Gastrocnemius medialis (tissue), 4 donors: ENCODE results near the gene CD248. TPM values are rescaled to one million over a fixed set of nuclear protein-coding genes. Genes with fewer than 3 reads are reported as not detected.

Experiments
- ATAC-seq, 2 donors: fragments of 150-250 bp; one replicate each; pipeline ENCODE4 v1.9.1; 2016
- DNase-seq, 2 donors: peaks; one replicate each; pipeline ENCODE4 v3.0.0-alpha.2; 2019
- H3K27ac ChIP-seq, 4 donors: fragments of 200-600 bp; sonication (generic); 1 replicate in 1 of 4; 2 replicates in 3 of 4; pipeline ENCODE4 v1.5.1; 2016 to 2018; ENCODE audit warnings: mild to moderate bottlenecking in 2 of 4, moderate library complexity in 1 of 4
- H3K27me3 ChIP-seq, 3 donors: fragments of 200-600 bp; sonication (generic) in 2 of 3; 1 replicate in 1 of 3; 2 replicates in 2 of 3; pipeline versions ENCODE4 v1.5.1 to v1.6.0; 2016 to 2019; ENCODE audit warnings: mild to moderate bottlenecking in 1 of 3, moderate library complexity in 1 of 3
- H3K36me3 ChIP-seq, 2 donors: fragments of 200-600 bp; sonication (generic) in 1 of 2; one replicate each; pipeline ENCODE4 v1.5.1; 2017 to 2018
- H3K4me1 ChIP-seq, 2 donors: fragments of 200-600 bp; sonication (generic) in 1 of 2; one replicate each; pipeline ENCODE4 v1.5.1; 2016 to 2017; ENCODE audit warnings: mild to moderate bottlenecking in 2 of 2
- H3K4me3 ChIP-seq, 4 donors: fragments of 200-600 bp; sonication (generic) in 3 of 4; 1 replicate in 1 of 4; 2 replicates in 3 of 4; pipeline ENCODE4 v1.5.1; 2016 to 2019; ENCODE audit warnings: mild to moderate bottlenecking in 2 of 4
- H3K9me3 ChIP-seq, 3 donors: fragments of 200-600 bp; sonication (generic) in 2 of 3; 1 replicate in 1 of 3; 2 replicates in 2 of 3; pipeline ENCODE4 v1.5.1; 2016 to 2019
- POLR2A ChIP-seq, 2 donors: fragments of 450-650 bp; IDR thresholded peaks; one replicate each; pipeline ENCODE4 v1.6.1; 2017; ENCODE audit warnings: antibody characterized with exemption in 2 of 2, mild to moderate bottlenecking in 2 of 2, moderate library complexity in 2 of 2
- in situ Hi-C, 4 donors: fragments of 200-750 bp; cut with MboI; loops; one replicate each; pipeline versions ENCODE4 v1.15.0 to v1.8.0; 2017; ENCODE audit warnings: low sequenced_read_pairs in 4 of 4
- intact Hi-C: fragments of 100-400 bp; cut with DNase I; formaldehyde crosslinking; loops from one replicate; pipeline ENCODE4 v1.15.1; 2023; ENCODE audit warnings: low total_unique reads
- total RNA-seq, 4 donors: library from RNA; depleted of rRNA; stranded (reverse); fragments of >200 nt; gene quantifications; one replicate each; pipeline versions ENCODE4 v1.1.0 to v1.2.3, GENCODE V29; 2016
- TF ChIP-seq, protein P1 (sequence below), 5 experiments: fragments of 450-650 bp in 3 of 5; fragments of 200-600 bp in 2 of 5; sonication (generic) in 2 of 5; IDR thresholded peaks in 4 of 5; conservative IDR thresholded peaks in 1 of 5; 1 replicate in 4 of 5; 2 replicates in 1 of 5; pipeline ENCODE4 v1.5.1; 2016 to 2019; ENCODE audit warnings: antibody characterized with exemption in 5 of 5, mild to moderate bottlenecking in 3 of 5, moderate library complexity in 3 of 5

CD248 gene
- total RNA-seq, 4 donors from 2014 or later: 0.46 to 4.6 (median 2.8) TPM

DNA sequence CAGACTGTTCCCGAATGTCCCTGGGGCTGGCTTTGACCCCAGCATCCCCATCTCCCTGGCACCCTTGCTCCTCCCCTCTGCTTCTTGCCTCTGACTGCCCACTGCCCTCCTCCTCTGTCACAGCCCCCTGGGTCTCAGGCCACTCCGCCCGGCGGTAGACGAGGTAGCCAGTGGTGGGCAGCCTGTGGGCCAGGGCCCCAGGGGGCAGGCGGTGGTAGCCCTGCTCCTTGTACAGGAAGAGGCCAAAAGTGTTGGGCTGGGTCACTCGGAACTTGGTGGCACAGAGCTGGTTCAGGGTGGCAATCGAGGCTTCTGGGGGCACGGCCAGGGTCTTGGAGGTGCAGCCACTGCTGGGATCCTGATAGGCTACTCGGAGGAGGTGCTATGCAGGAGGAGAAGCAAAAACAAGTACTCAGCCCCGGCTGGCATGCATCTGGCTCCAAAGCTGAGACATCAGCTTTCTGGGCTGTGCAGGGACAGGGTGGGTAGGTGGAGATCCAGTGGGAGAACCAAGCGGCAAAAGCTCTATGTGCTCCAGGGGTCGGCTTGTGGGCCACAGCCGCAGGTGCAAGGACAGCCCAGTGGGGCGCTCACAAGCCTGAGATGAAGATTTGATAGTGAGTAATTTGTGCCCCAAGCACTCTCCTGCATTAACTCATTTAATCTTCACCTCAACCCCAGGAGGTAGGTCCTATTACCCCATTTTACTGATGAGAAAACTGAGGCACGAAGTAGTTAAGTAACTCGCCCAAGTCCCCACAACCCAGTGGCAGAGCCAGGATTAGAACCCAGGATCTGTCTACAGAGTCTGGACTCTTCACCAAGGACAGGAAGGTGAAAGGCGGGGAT is 15.8 kb upstream of the CD248 start:
- DNase-seq: no peak
- in situ Hi-C loops (no loop called here), intact Hi-C loops (no loop called here)
- Histone ChIP-seq H3K27ac (no peak overlapping the region), H3K9me3 (no peaks in the 10 kb centered on the region), H3K4me1 (peaks cover 35 to 36% of the 10 kb centered on the region in 2 donors), H3K36me3 (no peaks in the 10 kb centered on the region), H3K27me3 (no peaks in the 10 kb centered on the region), H3K4me3 (no peak overlapping the region)
- TF ChIP-seq POLR2A (IDR thresholded peaks at IDR 0.05): no peak
- TF ChIP-seq, protein P1, sequence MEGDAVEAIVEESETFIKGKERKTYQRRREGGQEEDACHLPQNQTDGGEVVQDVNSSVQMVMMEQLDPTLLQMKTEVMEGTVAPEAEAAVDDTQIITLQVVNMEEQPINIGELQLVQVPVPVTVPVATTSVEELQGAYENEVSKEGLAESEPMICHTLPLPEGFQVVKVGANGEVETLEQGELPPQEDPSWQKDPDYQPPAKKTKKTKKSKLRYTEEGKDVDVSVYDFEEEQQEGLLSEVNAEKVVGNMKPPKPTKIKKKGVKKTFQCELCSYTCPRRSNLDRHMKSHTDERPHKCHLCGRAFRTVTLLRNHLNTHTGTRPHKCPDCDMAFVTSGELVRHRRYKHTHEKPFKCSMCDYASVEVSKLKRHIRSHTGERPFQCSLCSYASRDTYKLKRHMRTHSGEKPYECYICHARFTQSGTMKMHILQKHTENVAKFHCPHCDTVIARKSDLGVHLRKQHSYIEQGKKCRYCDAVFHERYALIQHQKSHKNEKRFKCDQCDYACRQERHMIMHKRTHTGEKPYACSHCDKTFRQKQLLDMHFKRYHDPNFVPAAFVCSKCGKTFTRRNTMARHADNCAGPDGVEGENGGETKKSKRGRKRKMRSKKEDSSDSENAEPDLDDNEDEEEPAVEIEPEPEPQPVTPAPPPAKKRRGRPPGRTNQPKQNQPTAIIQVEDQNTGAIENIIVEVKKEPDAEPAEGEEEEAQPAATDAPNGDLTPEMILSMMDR (IDR thresholded peaks at IDR 0.05 in 4 of 5, conservative IDR thresholded peaks at IDR 0.05 in 1 of 5): no peak
- ATAC-seq: no peak

DNA sequence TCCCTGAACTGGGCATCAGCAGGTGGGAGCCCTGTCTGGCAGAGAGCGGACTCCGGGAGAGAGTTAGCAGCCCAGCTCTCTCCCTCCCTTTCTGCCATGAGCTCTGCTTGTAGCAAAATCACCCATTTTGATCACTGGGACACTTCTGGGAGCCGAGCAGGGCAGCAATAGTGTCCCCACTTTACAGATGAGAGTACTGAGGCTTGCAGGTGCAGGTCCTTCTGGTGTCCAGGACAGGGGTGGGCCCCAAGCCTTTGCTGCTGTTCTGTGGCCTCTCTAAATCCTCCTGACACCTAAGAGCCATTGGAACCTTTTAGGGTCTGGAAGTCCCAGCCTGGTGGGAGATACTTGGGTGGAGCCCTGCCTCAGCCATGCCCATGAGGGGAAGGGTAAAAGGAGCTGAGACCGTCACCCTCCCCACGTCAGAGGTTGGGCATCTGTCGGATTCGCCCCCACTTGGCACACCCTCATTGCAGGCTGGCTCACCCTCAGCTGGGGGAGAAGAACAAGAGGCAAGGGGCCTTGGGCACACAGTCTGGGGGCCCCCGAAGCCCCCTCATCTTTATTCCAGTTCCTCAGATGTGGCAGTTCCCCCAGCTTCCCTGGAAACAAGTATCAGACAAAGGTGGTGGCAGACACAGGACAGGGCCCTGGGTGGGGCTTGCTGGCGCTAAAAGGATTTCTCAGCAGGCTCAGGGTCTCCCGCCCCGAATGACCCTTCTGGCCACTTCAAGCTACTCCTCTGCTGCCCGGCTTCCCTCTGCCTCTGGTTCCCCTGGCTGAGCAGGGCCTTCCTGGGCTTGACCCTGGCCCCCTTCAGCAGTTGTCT is 14.9 kb upstream of the CD248 start:
- intact Hi-C loops: no loop called here
- in situ Hi-C loops: no loop called here
- TF ChIP-seq, protein P1 (IDR thresholded peaks at IDR 0.05 in 4 of 5, conservative IDR thresholded peaks at IDR 0.05 in 1 of 5): no peak
- TF ChIP-seq POLR2A (IDR thresholded peaks at IDR 0.05): no peak
- ATAC-seq: no peak
- H3K4me3 ChIP-seq: no peak overlapping the region
- DNase-seq: no peak
- no peaks in the 10 kb centered on the region for H3K27me3 ChIP-seq
- H3K4me1 ChIP-seq: peaks cover 29 to 35% of the 10 kb centered on the region in 2 donors
- H3K36me3 ChIP-seq: no peaks in the 10 kb centered on the region
- H3K9me3 ChIP-seq: no peaks in the 10 kb centered on the region
- H3K27ac ChIP-seq: no peak overlapping the region

DNA sequence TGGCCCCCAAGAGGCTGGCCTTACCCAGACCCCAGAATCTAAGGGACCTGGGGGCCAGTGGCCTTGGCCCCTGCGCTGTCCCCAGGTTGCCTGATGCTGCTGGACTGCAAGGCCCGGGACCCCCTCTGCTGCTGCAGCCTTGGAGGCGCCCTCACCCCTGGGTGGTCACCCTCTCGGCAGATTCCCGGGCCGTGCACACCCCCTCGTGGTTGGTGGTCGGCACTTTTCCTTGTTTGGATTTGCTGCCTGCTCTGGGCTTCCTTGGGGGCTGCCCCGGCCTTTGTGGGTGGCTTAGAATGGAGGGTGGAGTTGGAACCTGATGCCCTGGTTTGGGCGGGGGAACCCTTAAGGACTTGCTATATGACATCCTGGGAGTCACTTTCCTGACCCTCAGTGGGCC is 14.1 kb upstream of the CD248 start:
- H3K4me3 ChIP-seq: no peak overlapping the region
- no peaks in the 10 kb centered on the region for H3K9me3 ChIP-seq
- ATAC-seq (no peak), DNase-seq (no peak)
- H3K27ac ChIP-seq: no peak overlapping the region
- no peaks in the 10 kb centered on the region for H3K27me3 ChIP-seq
- TF ChIP-seq, protein P1 (IDR thresholded peaks at IDR 0.05 in 4 of 5, conservative IDR thresholded peaks at IDR 0.05 in 1 of 5): no peak
- no peak for TF ChIP-seq POLR2A (IDR thresholded peaks at IDR 0.05)
- intact Hi-C loops (no loop called here), in situ Hi-C loops (no loop called here)
- H3K36me3 ChIP-seq: no peaks in the 10 kb centered on the region
- H3K4me1 ChIP-seq: peaks cover 21 to 30% of the 10 kb centered on the region in 2 donors

DNA sequence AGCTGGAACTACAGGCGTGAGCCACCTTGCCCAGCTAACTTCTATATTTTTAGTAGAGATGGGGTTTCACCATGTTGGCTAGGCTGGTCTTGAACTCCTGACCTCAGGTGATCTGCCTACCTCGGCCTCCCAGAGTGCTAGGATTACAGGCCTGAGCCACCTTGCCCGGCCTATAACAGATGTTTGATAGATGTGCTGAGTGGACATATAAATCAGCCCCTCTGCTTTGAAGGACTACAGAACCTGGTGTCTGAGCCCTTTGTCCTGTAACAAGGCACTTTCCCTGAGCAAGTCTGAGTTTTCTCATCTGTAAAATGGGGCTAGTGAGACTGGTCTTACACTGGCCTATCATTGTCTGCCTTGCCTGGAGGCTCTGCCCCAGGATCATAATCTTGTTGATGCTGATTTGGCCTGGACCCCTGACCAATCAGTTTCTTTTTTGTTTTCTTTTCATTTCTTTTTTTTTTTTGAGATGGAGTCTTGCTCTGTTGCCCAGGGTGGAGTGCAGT is 12.4 kb upstream of the CD248 start:
- H3K36me3 ChIP-seq: no peaks in the 10 kb centered on the region
- ATAC-seq (no peak), DNase-seq (no peak)
- intact Hi-C loops (no loop called here), in situ Hi-C loops (loop anchor here in 1 of 4 donors (5.0 kb wide), 1 partner anchor 58 kb away; no protein-coding TSS in a partner anchor)
- no peaks in the 10 kb centered on the region for H3K9me3 ChIP-seq
- no peak overlapping the region for H3K4me3 ChIP-seq
- peaks cover 9 to 20% of the 10 kb centered on the region in 2 donors for H3K4me1 ChIP-seq
- no peak overlapping the region for H3K27ac ChIP-seq
- no peak for TF ChIP-seq POLR2A (IDR thresholded peaks at IDR 0.05)
- TF ChIP-seq, protein P1 (IDR thresholded peaks at IDR 0.05 in 4 of 5, conservative IDR thresholded peaks at IDR 0.05 in 1 of 5): no peak
- H3K27me3 ChIP-seq: no peaks in the 10 kb centered on the region
